ENCODE data around the gene SIT1.
A peak's percentile ranks its signal among the peaks of the same experiment; 100 is the strongest.

SIT1 gene

GRCh38 chr9:35685506-35685905, 34.8 kb upstream of the SIT1 start:
- H3K36me3 ChIP-seq, result peaks cover 21 to 43% (median 30%) of the 10 kb centered on the region in 11 experiments; a peak in 20 of 22 replicates

GRCh38 chr9:35684921-35685320, 34.2 kb upstream of the SIT1 start:
- no peak for TF ChIP-seq Cebpa-rat (IDR thresholded peaks at IDR 0.05)
- H3K4me2 ChIP-seq, result no peak overlapping the region
- no peaks in the 10 kb centered on the region for H3K27me3 ChIP-seq
- H3K4me1 ChIP-seq, result peaks cover 35 to 48% (median 38%) of the 10 kb centered on the region in 10 experiments
- H3K9me3 ChIP-seq (replicated peaks in 1 of 11), result no peaks in the 10 kb centered on the region
- H3K9ac ChIP-seq, result peak overlapping the region in 1 of 11 experiments; percentile 9; a peak in 1 of 22 replicates
- H3K4me3 ChIP-seq, result no peak overlapping the region
- H3K27ac ChIP-seq, result no peak overlapping the region
- H4K20me1 ChIP-seq, result peaks cover 0 to 5% (median 0%) of the 10 kb centered on the region in 11 experiments; a peak in 3 of 22 replicates
- peaks cover 21 to 43% (median 30%) of the 10 kb centered on the region in 11 experiments; a peak in 20 of 22 replicates for H3K36me3 ChIP-seq

More at GRCh38 chr9:35685506-35685905, 34.8 kb upstream of the SIT1 start:
- Histone ChIP-seq H3K9ac (peak overlapping the region in 1 of 11 experiments; percentile 5; a peak in 1 of 22 replicates), H3K27me3 (no peaks in the 10 kb centered on the region), H3K9me3 (replicated peaks in 1 of 11) (no peaks in the 10 kb centered on the region), H3K27ac (no peak overlapping the region), H4K20me1 (no peaks in the 10 kb centered on the region; a peak in 3 of 22 replicates), H3K4me3 (no peak overlapping the region), H3K4me1 (peaks cover 36 to 50% (median 40%) of the 10 kb centered on the region in 10 experiments), H3K4me2 (no peak overlapping the region)
- no peak for TF ChIP-seq Cebpa-rat (IDR thresholded peaks at IDR 0.05)

- TF ChIP-seq Cebpa-rat (IDR thresholded peaks at IDR 0.05), result no peak
- Histone ChIP-seq H3K4me1 (peaks cover 19 to 32% (median 22%) of the 10 kb centered on the region in 10 experiments), H3K4me2 (no peak overlapping the region), H3K36me3 (peaks cover 21 to 43% (median 30%) of the 10 kb centered on the region in 11 experiments; a peak in 20 of 22 replicates), H3K9ac (no peak overlapping the region), H3K27ac (no peak overlapping the region), H3K27me3 (no peaks in the 10 kb centered on the region), H3K4me3 (no peak overlapping the region), H3K9me3 (replicated peaks in 1 of 11) (no peaks in the 10 kb centered on the region), H4K20me1 (peaks cover 0 to 5% (median 0%) of the 10 kb centered on the region in 11 experiments; a peak in 3 of 22 replicates)
Measured at GRCh38 chr9:35683323-35683722, 32.6 kb upstream of the SIT1 start.

GRCh38 chr9:35682520-35683315, 32.0 kb upstream of the SIT1 start:
- H4K20me1 ChIP-seq, result peaks cover 0 to 5% (median 0%) of the 10 kb centered on the region in 11 experiments; a peak in 3 of 22 replicates
- H3K9me3 ChIP-seq (replicated peaks in 1 of 11), result no peaks in the 10 kb centered on the region
- no peak overlapping the region for H3K4me2 ChIP-seq
- H3K4me1 ChIP-seq, result peaks cover 13 to 26% (median 16%) of the 10 kb centered on the region in 10 experiments
- no peaks in the 10 kb centered on the region for H3K27me3 ChIP-seq
- no peak overlapping the region for H3K4me3 ChIP-seq
- no peak overlapping the region for H3K27ac ChIP-seq
- no peak overlapping the region for H3K9ac ChIP-seq
- no peak for TF ChIP-seq Cebpa-rat (IDR thresholded peaks at IDR 0.05)
- peaks cover 21 to 43% (median 30%) of the 10 kb centered on the region in 11 experiments; a peak in 20 of 22 replicates for H3K36me3 ChIP-seq

GRCh38 chr9:35682051-35682450, 31.3 kb upstream of the SIT1 start:
- peaks cover 6 to 20% (median 10%) of the 10 kb centered on the region in 10 experiments; a peak in 18 of 20 replicates for H3K4me1 ChIP-seq
- H4K20me1 ChIP-seq, result peaks cover 0 to 5% (median 0%) of the 10 kb centered on the region in 11 experiments; a peak in 3 of 22 replicates
- TF ChIP-seq Cebpa-rat (IDR thresholded peaks at IDR 0.05), result no peak
- no peak overlapping the region for H3K27ac ChIP-seq
- peaks cover 0 to 1% (median 0%) of the 10 kb centered on the region in 11 experiments; a peak in 1 of 22 replicates for H3K27me3 ChIP-seq
- H3K4me2 ChIP-seq, result no peak overlapping the region
- H3K4me3 ChIP-seq, result no peak overlapping the region
- peaks cover 21 to 43% (median 30%) of the 10 kb centered on the region in 11 experiments; a peak in 20 of 22 replicates for H3K36me3 ChIP-seq
- no peak overlapping the region for H3K9ac ChIP-seq
- H3K9me3 ChIP-seq (replicated peaks in 1 of 11), result no peaks in the 10 kb centered on the region

- TF ChIP-seq Cebpa-rat (IDR thresholded peaks at IDR 0.05), result no peak
- peaks cover 0 to 5% (median 0%) of the 10 kb centered on the region in 11 experiments; a peak in 3 of 22 replicates for H4K20me1 ChIP-seq
- peak overlapping the region in 1 of 11 experiments; percentile 57; a peak in 1 of 22 replicates for H3K4me2 ChIP-seq
- H3K4me3 ChIP-seq, result no peak overlapping the region
- H3K9ac ChIP-seq, result no peak overlapping the region
- peaks cover under 1 to 7% (median 5%) of the 10 kb centered on the region in 11 experiments; a peak in 21 of 22 replicates for H3K27me3 ChIP-seq
- H3K4me1 ChIP-seq, result peaks cover under 1 to 20% (median 7%) of the 10 kb centered on the region in 10 experiments; a peak in 11 of 20 replicates
- H3K36me3 ChIP-seq, result peaks cover 21 to 43% (median 30%) of the 10 kb centered on the region in 11 experiments; a peak in 20 of 22 replicates
- no peaks in the 10 kb centered on the region for H3K9me3 ChIP-seq (replicated peaks in 1 of 11)
- H3K27ac ChIP-seq, result no peak overlapping the region
Measured at GRCh38 chr9:35681341-35682002, 30.7 kb upstream of the SIT1 start.

GRCh38 chr9:35680331-35681105, 29.8 kb upstream of the SIT1 start:
- H3K4me1 ChIP-seq, result peaks cover 4 to 27% (median 13%) of the 10 kb centered on the region in 10 experiments; a peak in 15 of 20 replicates
- H3K4me2 ChIP-seq, result peak overlapping the region in 4 of 11 experiments; percentile 6 to 57 (median 22); a peak in 5 of 22 replicates
- no peak for TF ChIP-seq Cebpa-rat (IDR thresholded peaks at IDR 0.05)
- no peaks in the 10 kb centered on the region for H3K9me3 ChIP-seq (replicated peaks in 1 of 11)
- peaks cover 10 to 17% (median 14%) of the 10 kb centered on the region in 11 experiments for H3K27me3 ChIP-seq
- no peak overlapping the region for H3K27ac ChIP-seq
- no peak overlapping the region for H3K4me3 ChIP-seq
- H4K20me1 ChIP-seq, result peaks cover 0 to 5% (median 0%) of the 10 kb centered on the region in 11 experiments; a peak in 3 of 22 replicates
- H3K36me3 ChIP-seq, result peaks cover 18 to 35% (median 28%) of the 10 kb centered on the region in 11 experiments; a peak in 20 of 22 replicates
- no peak overlapping the region for H3K9ac ChIP-seq

GRCh38 chr9:35679766-35680330, 29.1 kb upstream of the SIT1 start:
- peaks cover 12 to 29% (median 21%) of the 10 kb centered on the region in 11 experiments; a peak in 19 of 22 replicates for H3K36me3 ChIP-seq
- no peak overlapping the region; a peak in 2 of 22 replicates for H3K4me2 ChIP-seq
- H3K27me3 ChIP-seq, result peaks cover 17 to 23% (median 21%) of the 10 kb centered on the region in 11 experiments
- no peaks in the 10 kb centered on the region for H3K9me3 ChIP-seq (replicated peaks in 1 of 11)
- TF ChIP-seq Cebpa-rat (IDR thresholded peaks at IDR 0.05), result no peak
- no peak overlapping the region for H3K4me3 ChIP-seq
- H3K9ac ChIP-seq, result no peak overlapping the region
- peaks cover 4 to 27% (median 13%) of the 10 kb centered on the region in 10 experiments; a peak in 15 of 20 replicates for H3K4me1 ChIP-seq
- no peak overlapping the region for H3K27ac ChIP-seq
- peaks cover 0 to 5% (median 0%) of the 10 kb centered on the region in 11 experiments; a peak in 3 of 22 replicates for H4K20me1 ChIP-seq

All from BLaER1 treated with 17β-estradiol and CSF1 and Interleukin-3, amounts not matched to agents 10 nM and 100 nM (cell line).